H4 (cell line): ENCODE data around the gene MIXL1. TPM values are rescaled to one million over a fixed set of nuclear protein-coding genes. Genes with fewer than 3 reads are reported as not detected.
"Not testable (repeated sequence)": the region's sequence is repeated elsewhere in the genome, so short reads cannot be mapped to it uniquely, and the experiment has no call there.

ENCODE experiments used
- DNase-seq: peaks from one replicate; pipeline ENCODE4 v3.0.0-alpha.2; 2015; ENCODE audit warnings: low spot score
- total RNA-seq: library from RNA; depleted of rRNA; stranded (reverse); fragments of >200 nt; shearing (Covaris generic); gene quantifications from 2 replicates; pipeline ENCODE4 v1.2.3, GENCODE V29; 2014

MIXL1 gene
- total RNA-seq, 1 experiment from 2014 or later, result not detected

DNA sequence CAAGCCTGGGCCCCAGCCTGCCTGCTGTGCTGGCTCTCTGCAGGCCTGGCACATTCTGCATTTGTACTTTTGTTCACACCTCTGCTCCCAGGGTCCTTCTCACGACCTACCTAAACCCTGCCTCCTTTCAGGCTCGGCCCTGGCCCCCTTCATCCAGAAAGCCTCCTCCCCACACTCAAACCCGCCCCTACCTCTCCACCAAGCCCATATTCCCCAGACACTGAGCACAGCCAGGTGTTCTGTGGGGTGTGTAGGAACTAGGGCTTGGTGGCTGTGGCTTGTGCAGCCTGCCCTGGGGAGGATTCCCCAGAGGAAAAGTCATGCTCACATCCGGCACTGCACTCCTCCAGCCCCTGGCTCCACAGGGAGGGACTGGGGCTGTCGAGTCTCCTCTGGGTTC lies 8.2 kb upstream of the MIXL1 start:
- no peak for DNase-seq

DNA sequence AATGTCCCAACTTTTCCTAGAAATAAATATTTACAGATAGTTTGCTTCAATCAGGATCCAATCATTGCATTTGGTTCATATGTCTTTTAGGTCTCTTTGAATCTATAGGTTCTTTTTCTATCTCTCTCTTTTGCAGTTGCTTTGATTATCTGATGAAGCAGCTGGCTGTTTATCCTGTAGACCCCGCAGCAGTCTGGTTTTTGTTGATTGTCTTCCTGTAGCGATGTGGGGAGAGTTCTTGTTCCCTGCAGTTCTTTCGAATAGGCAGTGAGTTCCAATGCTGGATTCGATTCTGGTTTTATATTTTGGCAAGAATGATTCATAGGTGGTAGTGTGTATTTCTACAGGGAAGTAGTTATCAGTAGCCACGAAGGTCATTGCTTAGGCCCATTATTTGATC lies 7.4 kb upstream of the MIXL1 start:
- no peak for DNase-seq

DNA sequence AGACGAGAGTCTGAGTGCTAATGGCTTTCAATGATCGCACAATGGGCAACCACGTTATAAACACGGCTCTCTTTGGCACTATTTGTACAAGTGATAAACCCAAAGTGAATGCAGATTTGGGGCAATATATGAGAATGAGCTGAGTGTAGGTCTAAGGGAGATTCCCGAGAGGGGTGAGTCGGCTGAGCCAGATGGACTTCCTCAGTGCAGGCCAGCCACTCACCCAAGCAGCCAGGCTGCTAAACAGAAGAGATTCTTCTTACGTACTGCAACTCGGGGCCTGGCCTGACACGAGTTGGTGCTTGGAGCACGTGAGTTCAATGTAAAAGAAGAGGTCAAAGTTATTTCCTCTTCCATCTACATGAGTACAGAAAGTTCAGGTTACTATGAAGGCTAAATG lies 6.2 kb upstream of the MIXL1 start:
- no peak for DNase-seq

DNA sequence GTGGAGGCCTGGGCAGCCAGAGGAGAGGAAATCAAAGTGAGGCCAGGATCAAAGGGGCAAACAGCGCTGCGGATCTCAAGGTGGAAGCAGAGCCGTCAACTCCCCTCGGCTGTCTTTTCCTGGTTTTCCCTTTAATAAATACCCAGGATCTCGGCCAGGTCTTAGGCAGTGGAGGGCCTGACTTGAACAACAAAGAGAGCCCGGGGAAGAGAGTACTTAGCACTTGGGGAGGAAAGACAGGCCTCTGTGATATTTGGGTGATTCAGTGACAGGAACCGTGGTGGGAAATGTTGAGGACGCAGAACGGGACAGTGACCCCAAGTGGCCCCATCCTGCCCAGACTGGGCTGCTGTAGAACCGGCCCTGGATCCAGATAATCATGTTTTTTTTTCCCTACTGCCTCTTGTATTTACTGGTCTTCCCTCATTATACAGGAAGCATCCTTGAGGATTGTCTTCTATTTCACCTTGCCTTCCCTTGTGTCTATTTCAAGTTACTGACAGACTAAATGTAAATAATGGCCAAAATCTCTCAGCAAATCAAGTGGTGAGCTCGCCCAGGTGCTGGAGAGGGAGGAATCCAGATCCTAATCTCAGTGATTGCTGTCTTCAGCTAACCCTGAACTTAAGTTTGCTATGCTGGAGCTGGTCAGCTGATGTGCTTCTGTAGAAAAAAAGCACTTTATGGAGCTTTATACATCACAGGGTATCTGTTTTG lies 2.8 kb upstream of the MIXL1 start:
- DNase-seq, result no peak

DNA sequence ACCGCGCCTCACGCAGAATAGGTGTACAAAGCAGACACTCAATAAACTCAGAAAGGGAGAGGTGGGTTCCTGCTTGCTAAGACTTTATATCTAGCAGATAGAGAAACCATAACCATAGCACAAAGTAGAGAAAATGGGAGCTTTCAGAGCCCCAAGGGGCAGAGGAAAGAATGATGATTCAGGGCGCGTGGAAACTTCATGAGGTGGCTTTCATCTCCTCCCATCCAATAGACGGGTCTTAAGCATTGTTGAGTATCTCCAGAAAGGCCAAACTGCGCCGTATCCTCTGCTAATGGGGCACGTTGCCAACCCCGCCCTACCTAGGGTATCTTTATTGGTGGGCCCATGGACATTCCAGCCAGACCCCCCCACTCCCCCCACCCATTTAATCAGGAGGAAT lies 778 bp upstream of the MIXL1 start:
- DNase-seq, result no peak

DNA sequence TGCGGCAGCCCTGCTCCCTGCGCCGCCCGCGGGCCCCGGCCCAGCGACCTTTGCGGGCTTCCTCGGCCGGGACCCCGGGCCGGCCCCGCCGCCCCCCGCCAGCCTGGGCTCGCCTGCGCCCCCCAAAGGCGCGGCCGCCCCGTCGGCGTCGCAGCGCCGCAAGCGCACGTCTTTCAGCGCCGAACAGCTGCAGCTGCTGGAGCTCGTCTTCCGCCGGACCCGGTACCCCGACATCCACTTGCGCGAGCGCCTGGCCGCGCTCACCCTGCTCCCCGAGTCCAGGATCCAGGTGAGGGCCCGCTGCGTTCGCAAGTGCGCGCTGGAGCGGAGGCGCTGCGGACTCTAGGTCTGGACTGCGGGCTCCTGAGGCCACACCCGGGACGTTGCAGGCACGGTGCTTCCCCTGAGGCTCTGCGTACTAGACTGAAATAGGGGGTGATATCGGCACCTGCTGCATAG lies 351 bp downstream of the MIXL1 start:
- no peak for DNase-seq

DNA sequence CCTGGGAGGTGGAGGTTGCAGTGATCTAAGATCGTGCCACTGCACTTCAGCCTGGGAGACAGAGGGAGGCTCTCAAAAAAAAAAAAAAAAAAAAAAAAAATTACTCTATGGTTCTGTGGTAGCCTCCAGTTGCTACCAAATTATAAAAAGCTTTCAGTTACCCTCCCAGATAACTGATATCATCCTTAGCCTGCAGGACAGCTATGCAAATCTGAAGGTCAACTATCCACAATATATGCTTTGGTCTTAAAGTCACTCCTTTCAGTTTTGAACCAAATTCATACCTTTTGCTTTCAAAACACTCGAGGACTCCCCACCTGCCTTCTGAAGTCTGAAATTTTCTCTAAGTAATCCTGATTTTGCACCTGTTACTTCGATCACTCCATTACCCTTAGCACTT lies 3.1 kb downstream of the MIXL1 start:
- DNase-seq, result no peak

DNA sequence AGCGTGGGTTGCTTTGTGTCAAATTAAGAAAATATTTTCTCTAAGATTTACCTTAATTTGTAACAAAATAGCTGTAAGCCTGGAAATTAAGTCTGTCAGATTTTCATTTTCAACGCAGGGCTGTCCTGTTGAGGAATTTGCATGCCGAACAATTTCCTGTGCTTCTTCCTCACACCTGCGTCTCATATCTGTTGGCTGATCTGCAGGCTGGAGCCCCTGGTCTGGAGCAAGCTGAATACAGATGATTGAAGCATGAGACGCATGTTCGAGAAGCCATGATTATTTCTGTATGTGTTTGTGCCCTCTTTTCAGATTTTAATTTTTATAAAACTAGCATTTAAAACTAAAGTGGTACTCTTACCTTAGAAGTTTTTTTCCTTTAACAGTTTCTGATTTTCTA lies 9.8 kb downstream of the MIXL1 start:
- DNase-seq, result no peak

DNA sequence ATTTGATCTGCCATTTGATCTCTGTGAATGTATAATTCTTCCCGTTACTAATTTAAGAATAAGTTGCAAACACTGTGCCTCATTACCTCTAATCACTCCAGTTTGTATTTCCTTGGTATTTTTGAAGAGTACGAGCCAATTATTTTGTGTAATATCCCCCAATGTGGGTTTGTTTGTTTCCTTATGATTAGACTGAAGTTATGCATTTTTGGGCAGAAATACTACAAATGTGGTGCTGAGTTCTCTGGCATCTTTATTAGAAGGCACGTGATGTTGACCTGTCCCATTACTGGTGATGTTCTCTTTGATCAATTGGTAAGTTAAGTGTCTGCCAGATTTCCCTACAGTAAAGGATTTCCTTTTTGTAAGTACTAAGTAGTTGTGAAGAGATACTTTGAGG lies 10.3 kb downstream of the MIXL1 start:
- DNase-seq, result no peak

DNA sequence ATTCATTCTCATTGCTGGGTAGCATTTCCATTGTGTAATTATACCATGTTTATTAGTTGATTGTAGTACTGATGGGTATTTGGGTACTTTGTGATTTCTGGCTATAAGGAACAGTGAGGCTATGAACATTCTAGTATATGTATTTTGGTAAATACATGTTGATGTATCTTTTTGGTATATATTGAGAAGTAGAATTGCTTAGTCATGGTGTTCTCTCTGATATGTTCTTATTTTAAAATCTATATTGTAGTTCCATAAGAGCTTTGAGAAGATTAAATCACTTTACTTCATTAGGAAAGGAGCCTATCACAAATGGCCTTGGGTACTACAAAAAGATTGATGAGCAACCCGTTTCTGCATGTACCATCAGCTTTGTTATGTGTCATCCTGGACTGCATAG lies 13.4 kb downstream of the MIXL1 start:
- no peak for DNase-seq

DNA sequence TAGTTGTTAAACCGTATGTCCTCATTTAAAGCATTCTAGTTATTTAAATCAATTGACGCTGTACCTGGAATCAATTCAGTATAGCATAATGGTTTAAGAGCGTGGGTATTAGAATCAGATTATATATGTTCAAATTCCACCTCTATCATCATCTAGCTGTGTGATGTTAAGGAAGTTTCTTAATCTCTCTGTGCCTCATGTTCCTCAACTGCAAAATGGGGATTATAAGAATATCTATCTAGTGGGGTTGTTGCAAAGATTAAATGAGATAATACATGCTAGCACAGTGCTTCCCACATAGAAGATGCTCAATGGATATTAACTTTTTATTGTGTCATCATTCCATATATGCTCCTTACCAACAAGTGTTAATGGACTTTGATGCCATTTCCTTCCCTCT lies 16.0 kb downstream of the MIXL1 start:
- no peak for DNase-seq

DNA sequence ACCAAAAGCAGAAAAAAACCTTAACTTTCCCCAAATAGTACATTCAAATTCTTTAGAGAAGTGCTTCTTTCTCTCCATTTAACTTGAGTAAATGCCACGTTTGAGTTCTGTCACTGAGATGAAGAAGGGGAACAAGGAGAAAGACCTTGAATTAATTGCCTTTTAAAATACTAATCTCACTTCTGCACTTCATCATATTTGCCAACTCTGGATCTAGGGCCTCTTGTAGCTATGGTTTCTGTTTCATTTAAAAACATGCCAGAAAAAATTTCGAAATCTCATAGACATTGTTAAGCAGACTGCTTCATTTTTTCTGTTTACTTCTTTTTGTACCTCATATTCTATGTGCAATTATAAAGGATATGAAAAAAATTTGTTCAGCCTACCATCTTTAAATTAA lies 24.6 kb downstream of the MIXL1 start:
- no peak for DNase-seq

DNA sequence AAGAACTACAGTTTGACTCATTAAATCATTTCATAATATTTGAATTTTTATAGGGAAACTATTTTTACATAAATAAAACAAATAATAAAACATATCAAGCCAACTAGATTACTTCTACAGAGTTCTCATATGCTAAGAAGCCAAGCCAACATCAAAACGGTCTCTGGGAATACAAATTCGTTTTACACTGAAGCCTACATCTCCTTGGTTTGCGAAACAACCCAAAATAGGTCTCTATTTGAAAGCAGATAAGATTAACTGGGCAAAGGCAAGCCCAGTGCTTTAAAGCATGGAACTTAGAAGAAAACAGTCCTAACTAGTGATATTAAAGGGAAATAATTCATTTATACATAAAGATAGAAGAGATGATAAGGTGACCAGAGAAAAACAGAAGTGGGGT lies 25.3 kb downstream of the MIXL1 start:
- no peak for DNase-seq

DNA sequence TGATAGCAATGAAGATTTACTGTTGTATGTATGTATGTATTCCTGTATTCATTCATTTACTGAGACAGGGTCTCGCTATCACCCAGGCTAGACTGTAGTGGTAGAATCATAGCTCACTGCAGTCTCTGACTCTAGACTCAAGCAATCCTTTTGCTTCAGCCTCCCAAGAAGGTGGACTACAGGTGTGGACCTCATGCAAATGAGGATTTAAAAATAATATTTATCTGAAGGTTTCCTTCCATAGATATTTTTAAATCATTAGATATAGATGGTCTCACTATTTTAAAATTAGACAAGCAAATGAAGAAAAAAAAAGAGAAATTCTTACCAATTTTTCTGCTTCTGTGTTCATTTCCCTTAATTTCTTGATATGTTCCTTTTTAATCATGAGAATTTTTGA lies 27.0 kb downstream of the MIXL1 start:
- no peak for DNase-seq

DNA sequence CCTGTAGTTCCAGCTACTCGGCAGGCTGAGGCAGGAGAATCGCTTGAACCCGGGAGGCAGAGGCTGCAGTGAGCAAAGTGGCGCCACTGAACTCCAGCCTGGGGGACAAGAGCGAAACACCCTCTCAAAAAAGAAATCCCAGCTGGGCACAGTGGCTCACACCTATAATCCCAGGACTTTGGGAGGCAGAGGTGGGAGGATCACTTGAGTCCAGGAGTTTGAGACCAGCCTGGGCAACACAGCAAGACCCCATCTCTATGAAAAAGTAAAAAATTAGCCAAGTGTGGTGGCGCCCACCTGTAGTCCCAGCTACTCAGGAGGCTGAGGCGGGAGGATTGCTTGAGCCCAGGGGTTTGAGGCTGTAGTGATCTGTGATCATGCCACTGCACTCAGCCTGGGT lies 29.4 kb downstream of the MIXL1 start:
- not testable (repeated sequence) for DNase-seq

DNA sequence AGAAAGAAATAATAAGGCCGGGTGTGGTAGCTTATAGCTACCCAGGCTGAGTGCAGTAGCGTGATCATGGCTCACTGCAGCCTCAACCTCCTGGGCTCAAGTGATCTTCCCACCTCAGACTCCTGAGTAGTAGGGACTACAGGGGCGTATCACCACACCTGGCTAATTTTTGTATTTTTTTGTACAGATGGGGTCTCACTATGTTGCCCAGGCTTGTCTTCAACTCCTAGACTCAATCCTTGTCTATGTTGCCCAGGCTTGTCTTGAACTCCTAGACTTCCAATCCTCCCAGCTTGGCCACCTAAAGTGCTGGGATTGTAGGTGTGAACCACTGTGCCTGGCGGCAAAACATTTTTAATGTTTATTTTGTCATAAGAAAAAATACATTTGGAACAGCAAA lies 30.5 kb downstream of the MIXL1 start:
- DNase-seq, result no peak

DNA sequence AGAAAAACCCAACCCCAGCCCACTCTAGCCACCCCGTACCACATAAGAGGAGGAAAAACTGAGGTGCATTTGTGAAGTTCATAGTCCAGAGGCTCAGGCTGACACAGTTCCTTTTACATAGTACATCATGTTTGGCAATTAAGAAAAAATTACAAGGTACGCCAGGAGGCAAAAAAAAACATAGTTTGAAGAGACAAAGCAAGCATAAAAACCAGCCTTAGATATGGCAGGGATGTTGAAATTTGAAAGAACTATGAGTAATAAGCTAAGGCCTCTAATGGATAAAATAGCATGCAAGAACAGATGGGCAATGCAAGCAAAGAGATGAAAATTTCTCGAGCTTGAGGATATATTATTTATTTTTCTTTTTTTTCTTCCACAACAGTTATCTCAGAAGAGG lies 31.9 kb downstream of the MIXL1 start:
- no peak for DNase-seq

DNA sequence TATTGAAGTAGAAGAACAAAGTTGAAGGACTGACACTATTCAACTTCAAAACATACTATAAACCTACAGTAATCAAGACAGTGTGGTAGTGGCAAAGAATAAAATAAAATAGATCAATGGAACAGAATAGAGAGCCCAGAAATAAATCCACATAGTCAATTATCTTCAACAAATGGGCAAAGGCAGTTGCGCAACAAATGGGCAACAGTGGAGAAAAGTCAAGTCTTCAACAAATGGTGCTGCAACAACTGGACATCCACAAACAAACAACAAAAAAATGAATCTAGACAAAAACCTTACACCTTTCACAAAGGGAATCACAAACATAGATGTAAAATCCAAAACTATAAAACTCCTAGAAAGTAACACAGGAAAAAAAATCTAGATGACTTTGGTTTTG lies 38.4 kb downstream of the MIXL1 start:
- no peak for DNase-seq

DNA sequence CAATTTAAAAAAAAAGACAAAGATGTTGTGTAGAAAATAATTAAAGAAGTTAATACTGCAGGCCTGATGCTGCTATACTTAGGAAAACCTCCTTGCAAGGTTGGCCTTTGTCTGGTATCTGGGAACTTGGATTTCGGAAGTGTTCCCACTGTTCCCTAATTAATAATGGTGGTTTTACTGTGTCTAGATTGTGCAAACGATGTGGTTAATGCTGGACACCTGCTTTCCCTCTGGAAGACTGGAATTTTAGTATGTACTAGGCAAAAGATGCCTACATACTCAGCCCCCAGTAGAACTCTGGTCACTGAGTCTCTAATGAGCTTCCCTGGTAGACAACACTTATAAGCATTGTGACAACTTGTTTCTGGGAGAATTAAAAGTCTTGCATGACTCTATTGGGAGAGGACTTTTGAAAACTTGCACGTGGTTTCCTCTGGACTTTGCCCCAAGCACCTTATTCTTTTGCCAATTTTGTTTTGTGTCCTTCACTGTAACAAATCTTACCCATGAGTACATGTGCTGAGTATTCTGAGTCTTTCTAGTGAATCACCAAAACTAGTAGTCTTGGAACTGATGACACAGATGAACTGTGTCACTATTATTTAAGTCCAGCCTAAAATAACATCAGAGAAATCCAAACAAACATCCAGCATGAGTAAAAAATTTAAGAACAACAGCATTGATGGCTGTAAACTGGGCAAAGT lies 45.1 kb downstream of the MIXL1 start:
- DNase-seq, result no peak

DNA sequence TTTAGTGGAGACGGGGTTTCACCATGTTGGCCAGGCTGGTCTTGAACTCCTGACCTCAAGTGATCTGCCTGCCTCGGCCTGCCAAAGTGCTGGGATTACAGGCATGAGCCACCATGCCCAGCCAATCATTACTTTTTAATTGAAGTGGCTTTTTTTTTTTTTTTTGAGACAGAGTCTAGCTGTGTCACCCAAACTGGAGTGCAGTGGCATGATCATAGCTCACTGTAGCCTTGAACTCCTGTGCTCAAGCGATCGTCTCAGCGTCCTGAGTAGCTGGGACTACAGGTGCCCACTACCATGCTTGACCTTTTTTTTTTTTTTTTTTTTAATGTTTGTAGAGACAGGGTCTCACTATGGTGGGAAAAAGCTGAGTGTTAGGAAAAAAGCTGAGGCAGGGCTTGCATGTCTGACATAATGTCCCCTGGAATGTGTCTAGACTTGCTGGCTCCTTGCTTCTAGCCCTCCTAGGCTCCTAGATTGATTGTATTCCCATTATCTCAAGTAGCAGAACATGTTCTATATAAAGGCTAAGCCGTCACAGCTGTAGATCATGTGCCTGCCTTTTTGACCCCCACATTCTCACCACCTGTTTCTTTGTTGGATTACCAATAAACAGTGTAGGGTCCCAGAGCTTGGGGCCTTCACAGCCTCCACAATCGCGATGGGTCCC lies 48.9 kb downstream of the MIXL1 start:
- not testable (repeated sequence) for DNase-seq

DNA sequence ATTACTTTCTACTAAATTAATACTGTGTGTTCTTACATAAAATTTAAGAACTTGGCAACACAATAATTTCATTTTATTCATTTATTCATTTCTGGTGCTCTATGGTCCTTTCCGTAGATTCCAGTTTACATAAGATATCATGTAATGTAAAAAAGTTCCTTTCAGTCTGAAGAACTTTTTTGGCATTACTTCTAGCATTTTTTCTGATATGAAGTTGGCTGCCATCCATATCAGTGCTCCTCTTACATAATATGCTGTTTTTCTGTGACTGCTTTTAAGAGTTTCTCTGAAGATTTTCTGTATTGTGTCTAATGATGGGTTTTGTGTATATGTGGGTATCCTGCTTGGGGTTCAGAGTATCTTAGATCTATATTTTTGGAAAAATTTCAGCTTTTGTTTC lies 50.7 kb downstream of the MIXL1 start:
- no peak for DNase-seq

DNA sequence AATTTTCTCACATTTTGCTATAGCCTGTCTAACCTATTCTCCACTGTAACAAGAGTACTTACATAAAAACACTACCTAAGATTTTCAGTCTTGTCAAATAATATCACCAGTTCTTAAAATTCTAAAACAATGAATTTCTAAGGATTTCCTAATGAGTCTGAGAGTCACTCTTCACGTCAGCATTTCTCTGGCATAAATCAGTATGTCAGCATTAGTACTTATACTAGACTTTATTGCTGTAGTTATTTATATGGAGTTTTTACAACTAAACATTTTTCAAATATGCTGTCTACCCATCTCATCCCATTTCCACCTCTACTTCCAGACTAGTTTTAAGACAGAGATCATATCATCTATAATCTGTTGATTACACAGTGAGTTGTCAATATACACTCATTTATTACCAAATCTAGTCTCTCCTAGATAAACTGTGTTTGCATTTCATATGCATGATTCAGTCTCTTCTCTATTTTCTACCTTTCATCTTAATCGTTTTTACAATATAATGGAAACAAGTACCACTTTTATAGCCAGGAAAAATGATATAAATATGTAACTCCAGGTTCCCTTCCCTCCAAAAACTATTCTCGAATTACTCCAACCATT lies 52.7 kb downstream of the MIXL1 start:
- no peak for DNase-seq
